Activated CD8-positive, alpha-beta T cell treated with anti-CD3 and anti-CD28 coated beads, Interleukin-2, amount 10 ng/mL, durations not matched to agents 7 days and 5 days (primary cell): Measurements from ENCODE around the gene ATP11A. TPM values are rescaled to one million over a fixed set of nuclear protein-coding genes. Genes with fewer than 3 reads are reported as not detected.
"Not testable (repeated sequence)": the region's sequence is repeated elsewhere in the genome, so short reads cannot be mapped to it uniquely, and the experiment has no call there.

ENCODE experiments used
- ATAC-seq: fragments of 150-1000 bp; cut with Tn5 transposase; one replicate; pipeline ENCODE4 v1.10.0; 2021; ENCODE audit warnings: moderate library complexity
- CTCF ChIA-PET: fragments of 350-600 bp; sonication (Branson Sonifier 250); formaldehyde crosslinking; loops from one replicate; lab custom pipeline; 2021; ENCODE audit warnings: antibody characterized with exemption; lab: Charles Lee
- POLR2A ChIA-PET: fragments of 350-600 bp; sonication (Branson Sonifier 250); formaldehyde crosslinking; loops from one replicate; lab custom pipeline; 2021; ENCODE audit warnings: antibody characterized with exemption; lab: Charles Lee
- DNase-seq: peaks from one replicate; pipeline ENCODE4 v3.0.0-alpha.2; 2020
- H3K27ac Mint-ChIP-seq: one replicate; pipeline ENCODE4 v1.8.0; 2021; ENCODE audit warnings: mild to moderate bottlenecking, mixed read lengths
- H3K27me3 Mint-ChIP-seq: one replicate; pipeline ENCODE4 v1.8.0; 2021; ENCODE audit warnings: low read depth, mixed read lengths
- H3K36me3 Mint-ChIP-seq: one replicate; pipeline ENCODE4 v1.8.0; 2021; ENCODE audit warnings: low read depth, mixed read lengths
- H3K4me1 Mint-ChIP-seq: one replicate; pipeline ENCODE4 v1.8.0; 2021; ENCODE audit warnings: low read depth, mixed read lengths
- H3K4me3 Mint-ChIP-seq: one replicate; pipeline ENCODE4 v1.8.0; 2021; ENCODE audit warnings: mild to moderate bottlenecking, mixed read lengths
- H3K9me3 Mint-ChIP-seq: one replicate; pipeline ENCODE4 v1.8.0; 2022; ENCODE audit warnings: mixed read lengths; ENCODE audit not compliant: insufficient read depth
- total RNA-seq, 2 experiments: library from RNA; stranded (reverse); gene quantifications; one replicate each; pipeline ENCODE4 v1.2.3, GENCODE V29; 2021

Gene ATP11A
- total RNA-seq, 2 experiments from 2014 or later, result 35.6 to 38.3 TPM

DNA sequence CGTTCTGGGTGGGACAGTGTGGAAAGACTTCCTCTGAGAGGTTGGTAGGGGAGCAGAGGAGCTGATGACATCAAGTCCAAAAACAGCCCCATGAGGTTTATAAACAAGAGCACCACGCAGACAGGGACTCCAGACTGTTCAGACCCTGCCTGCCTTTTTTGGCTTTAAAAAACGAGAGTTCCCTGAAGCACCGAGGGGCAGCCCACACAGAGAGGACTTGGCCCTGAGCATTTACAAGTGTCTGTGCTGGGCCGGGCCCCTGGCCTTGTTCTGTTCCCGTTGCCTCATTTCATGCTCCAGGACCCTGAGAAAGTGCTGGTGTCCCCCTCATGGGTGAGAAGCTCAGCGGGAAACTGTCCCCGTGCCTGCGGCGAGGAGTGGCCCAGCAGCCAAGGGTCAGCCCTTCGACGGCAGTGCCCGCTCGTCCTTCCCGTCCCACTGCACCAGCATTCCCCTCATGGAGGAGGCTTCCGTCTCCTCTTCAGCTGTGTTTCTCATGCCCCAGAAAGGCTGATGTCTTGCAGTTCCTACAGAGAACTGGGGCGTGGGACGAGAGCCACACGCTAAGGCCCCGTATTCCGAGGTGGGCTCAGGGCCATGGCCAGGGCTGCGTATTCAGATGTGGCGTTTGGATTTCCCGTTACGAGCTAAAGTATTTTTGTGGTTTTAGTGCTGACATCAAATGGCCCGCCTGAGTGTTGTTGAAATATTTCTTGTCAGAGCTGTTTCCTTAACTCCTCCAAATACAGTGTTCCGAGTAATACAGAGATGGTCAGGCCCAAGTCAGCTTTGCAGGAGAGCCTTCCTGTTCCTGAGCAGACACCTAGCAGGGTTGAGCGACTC, 93.5 kb downstream of the ATP11A start:
- H3K4me3 Mint-ChIP-seq, result no peak overlapping the region
- ATAC-seq (no peak), DNase-seq (no peak)
- ChIA-PET CTCF (interaction anchor here (1.0 kb wide), 1 partner anchor 143 kb away, joined by 4 read pairs; no protein-coding TSS in a partner anchor), POLR2A (interaction anchor here (0.6 kb wide), 1 partner anchor 68 kb away, joined by 3 read pairs; no protein-coding TSS in a partner anchor)
- H3K4me1 Mint-ChIP-seq, result no peaks in the 10 kb centered on the region
- H3K27me3 Mint-ChIP-seq, result no peaks in the 10 kb centered on the region
- no peak overlapping the region for H3K27ac Mint-ChIP-seq
- no peaks in the 10 kb centered on the region for H3K9me3 Mint-ChIP-seq
- H3K36me3 Mint-ChIP-seq, result peaks cover 7% of the 10 kb centered on the region

DNA sequence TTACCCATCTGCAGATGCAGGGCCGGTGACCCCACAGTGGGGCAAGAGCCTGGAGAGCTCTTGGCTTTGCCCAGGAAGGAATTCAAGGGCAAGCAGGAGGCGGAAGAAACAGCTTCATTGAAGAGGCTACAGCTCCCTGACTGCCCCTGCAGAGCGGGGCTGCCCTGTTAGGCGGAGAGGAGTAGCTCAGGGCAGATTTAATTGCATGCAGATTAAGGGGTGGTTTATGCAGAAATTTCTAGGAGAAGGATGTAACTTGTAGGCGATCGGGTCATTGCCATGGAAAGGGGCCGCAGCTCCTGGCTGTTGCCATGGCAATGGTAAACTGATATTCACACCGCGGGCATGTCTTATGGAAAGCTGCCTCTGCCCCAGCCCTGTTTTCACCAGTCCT, 94.1 kb downstream of the ATP11A start:
- Mint-ChIP-seq H3K36me3 (peaks cover 7% of the 10 kb centered on the region), H3K27ac (no peak overlapping the region), H3K27me3 (no peaks in the 10 kb centered on the region), H3K4me1 (no peaks in the 10 kb centered on the region), H3K9me3 (no peaks in the 10 kb centered on the region), H3K4me3 (no peak overlapping the region)
- ChIA-PET POLR2A (interaction anchor here (0.6 kb wide), 1 partner anchor 67 kb away, joined by 3 read pairs; no protein-coding TSS in a partner anchor), CTCF (interaction anchor here (1.0 kb wide), 1 partner anchor 143 kb away, joined by 4 read pairs; no protein-coding TSS in a partner anchor)
- ATAC-seq (no peak), DNase-seq (no peak)

DNA sequence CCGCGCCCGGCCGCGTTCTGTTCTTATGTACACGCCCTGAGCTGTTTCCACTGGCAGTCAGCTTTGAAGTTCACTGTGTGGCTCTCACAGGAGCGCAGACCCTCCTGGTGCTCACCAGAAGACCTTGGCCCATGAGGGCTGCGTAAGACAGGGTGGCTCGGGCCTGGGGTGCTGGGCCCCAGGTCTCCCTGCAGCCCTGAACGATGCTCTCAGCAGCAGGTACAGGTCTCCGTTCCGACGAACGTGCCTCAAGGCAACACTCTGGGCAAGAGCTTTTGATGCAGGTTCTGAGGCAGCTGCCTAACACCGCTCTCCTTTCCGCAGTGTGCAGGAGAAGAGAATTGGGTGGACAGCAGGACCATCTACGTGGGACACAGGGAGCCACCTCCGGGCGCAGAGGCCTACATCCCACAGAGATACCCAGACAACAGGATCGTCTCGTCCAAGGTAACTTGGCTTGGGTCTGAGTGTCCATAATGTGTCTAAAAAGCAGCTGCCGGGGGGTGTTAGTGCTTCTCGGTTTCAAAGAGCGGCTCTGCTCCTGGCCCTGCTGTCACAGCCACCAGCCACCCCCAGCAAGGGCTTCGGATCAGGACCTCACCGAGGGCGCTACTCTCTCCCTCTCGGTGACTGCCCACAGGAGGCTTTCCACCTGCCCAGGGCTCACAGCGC, 95.1 kb downstream of the ATP11A start:
- POLR2A ChIA-PET, result no interaction called here
- no peaks in the 10 kb centered on the region for H3K9me3 Mint-ChIP-seq
- no peak overlapping the region for H3K4me3 Mint-ChIP-seq
- no peak overlapping the region for H3K27ac Mint-ChIP-seq
- CTCF ChIA-PET, result no interaction called here
- H3K36me3 Mint-ChIP-seq, result peaks cover 10% of the 10 kb centered on the region
- DNase-seq (no peak), ATAC-seq (no peak)
- H3K27me3 Mint-ChIP-seq, result no peaks in the 10 kb centered on the region
- no peaks in the 10 kb centered on the region for H3K4me1 Mint-ChIP-seq

DNA sequence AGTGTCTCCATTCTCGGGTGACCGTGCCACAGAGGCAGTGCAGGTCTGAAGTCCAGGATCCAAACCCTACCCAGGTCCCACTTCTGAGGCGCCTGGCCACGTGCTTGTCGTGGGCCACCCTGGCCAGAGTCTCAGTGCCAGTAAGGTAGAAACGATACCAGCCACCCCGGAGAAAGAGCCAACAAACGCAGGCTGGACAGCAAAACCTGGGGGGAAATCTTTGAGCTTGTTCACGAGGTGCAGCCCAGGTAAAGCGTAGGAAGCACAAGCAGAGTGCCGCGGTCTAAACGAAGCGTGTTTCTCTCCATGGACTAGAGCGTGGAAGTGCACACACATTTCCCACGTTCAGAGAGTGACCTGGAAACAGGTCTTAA, 95.6 kb downstream of the ATP11A start:
- Mint-ChIP-seq H3K27me3 (no peaks in the 10 kb centered on the region), H3K9me3 (no peaks in the 10 kb centered on the region), H3K36me3 (peaks cover 10% of the 10 kb centered on the region), H3K27ac (no peak overlapping the region), H3K4me1 (no peaks in the 10 kb centered on the region), H3K4me3 (no peak overlapping the region)
- DNase-seq, result no peak
- ChIA-PET CTCF (no interaction called here), POLR2A (no interaction called here)
- no peak for ATAC-seq

DNA sequence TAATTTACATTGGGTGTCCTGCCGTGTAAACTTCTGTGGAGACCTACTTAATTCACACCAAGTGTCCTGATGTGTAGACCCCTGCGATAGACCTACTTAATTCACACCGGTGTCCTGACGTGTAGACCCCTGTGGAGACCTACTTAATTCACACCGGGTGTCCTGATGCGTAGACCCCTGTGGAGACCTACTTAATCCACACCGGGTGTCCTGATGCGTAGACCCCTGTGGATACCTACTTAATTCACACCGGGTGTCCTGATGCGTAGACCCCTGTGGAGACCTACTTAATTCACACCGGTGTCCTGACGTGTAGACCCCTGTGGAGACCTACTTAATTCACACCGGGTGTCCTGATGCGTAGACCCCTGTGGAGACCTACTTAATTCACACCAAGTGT, 97.0 kb downstream of the ATP11A start:
- H3K4me3 Mint-ChIP-seq, H3K27me3 Mint-ChIP-seq, POLR2A ChIA-PET, H3K27ac Mint-ChIP-seq, H3K9me3 Mint-ChIP-seq, CTCF ChIA-PET, DNase-seq, ATAC-seq, H3K4me1 Mint-ChIP-seq: not testable (repeated sequence)
- peaks cover 13% of the 10 kb centered on the region for H3K36me3 Mint-ChIP-seq

DNA sequence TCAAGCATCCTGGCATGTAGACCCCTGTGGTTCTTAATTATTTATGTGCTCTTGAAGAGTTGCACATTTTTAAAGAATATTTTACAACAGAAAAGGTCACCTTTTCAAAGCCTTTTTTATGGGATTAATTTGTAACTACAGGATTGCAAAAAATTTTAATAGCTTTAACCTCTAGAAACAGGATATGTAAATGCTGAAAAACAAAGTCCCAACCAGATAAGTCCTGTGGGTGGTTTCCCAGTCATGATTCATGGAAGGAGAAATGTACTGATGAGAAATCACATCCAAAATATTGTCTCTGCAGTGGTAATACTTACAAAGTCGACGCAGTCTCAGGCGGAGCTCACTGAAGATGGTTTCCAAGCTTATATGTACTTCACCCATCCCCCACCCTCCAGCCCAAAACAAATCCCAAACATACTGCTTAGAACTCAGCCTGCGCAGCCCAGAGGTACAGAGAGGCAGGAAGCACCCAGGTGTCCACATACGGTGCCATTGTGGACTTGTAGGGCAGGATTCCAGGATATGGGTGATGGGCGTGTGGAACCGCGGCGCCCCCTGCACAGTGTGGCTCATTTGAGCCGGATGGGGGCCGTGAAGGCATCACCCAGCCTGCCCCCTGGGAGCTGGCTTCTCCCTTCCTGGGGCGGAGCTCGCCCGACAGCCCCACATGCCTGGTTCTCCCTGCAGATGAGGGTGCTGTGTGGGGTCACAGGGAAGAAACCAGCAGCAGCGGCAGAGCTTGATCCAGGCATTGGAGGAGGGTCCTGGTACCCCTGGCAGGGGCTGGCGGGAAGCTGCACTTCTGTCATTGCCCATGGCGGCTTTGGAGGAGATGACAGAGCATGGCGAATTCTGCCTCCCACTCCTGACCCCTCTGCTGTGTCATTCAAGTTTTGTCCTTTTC, 101.2 kb downstream of the ATP11A start:
- Mint-ChIP-seq H3K4me1 (peaks cover 8% of the 10 kb centered on the region), H3K4me3 (no peak overlapping the region), H3K27me3 (no peaks in the 10 kb centered on the region), H3K36me3 (peaks cover 13% of the 10 kb centered on the region), H3K9me3 (no peaks in the 10 kb centered on the region), H3K27ac (no peak overlapping the region)
- DNase-seq (no peak), ATAC-seq (no peak)
- CTCF ChIA-PET, result no interaction called here
- POLR2A ChIA-PET, result no interaction called here

DNA sequence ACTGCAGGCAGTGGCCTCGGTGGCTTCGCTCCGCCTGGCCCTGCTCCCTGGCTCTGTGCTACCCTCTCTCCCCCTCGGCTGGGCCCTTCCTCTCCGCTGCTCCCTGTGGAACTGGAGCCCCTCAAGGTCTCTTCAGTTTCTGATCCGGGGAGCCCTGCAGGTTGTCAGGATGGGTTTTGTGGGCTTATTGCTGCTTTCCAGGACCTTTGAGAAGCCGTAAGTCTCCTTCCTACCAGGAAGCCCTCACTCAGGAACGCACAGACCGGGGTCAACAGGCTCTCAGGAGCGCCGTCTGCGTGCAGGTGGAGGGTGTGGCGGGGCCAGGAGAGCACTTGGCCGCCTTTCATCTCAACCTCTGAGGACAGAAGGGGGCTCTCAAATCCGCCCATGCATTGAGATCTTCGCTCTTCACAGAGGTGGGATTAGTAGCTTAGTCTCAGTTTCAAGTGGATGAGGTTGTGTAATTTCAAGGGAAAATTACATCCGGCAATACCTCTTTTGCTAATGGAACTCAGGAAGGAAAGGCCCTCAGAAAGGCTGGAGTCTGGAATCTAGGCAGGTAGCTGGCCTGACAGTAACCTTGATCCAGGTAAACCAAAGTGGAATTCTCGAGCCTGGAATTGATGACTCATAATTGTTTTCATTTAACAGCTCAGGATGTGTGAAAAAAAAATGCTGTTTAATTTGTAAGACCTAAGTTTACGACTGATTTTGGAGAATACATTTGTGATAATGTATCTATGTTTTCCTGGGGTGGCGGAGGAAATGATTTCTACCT, 102.0 kb downstream of the ATP11A start:
- POLR2A ChIA-PET, result no interaction called here
- DNase-seq, result no peak
- no peaks in the 10 kb centered on the region for H3K9me3 Mint-ChIP-seq
- peaks cover 14% of the 10 kb centered on the region for H3K36me3 Mint-ChIP-seq
- peaks cover 8% of the 10 kb centered on the region for H3K4me1 Mint-ChIP-seq
- no peak overlapping the region for H3K4me3 Mint-ChIP-seq
- no peak overlapping the region for H3K27ac Mint-ChIP-seq
- no peaks in the 10 kb centered on the region for H3K27me3 Mint-ChIP-seq
- CTCF ChIA-PET, result interaction anchor here (0.6 kb wide), 1 partner anchor 405 kb away, joined by 3 read pairs; no protein-coding TSS in a partner anchor
- ATAC-seq, result no peak

DNA sequence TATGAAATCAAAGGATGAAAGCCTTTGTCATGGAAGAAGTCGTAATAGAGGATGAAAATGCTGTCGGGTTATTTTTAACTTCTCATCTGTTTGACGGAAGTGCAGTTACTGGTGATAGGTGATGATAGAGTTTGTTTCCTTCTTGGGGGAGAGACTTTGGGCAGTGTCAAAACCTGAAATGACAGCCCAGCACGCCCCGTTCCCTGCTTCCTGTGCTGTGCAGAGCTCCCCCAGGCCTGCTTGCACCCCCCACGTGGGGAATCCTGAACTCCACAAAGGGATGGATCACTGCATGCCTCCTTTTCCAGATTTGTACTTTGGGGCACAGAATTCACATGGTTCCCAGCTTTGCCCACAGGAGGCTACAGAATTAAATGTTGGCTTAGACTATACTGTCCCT, 102.7 kb downstream of the ATP11A start:
- H3K4me1 Mint-ChIP-seq, result peaks cover 8% of the 10 kb centered on the region
- peaks cover 4% of the 10 kb centered on the region for H3K9me3 Mint-ChIP-seq
- ChIA-PET CTCF (interaction anchor here (0.6 kb wide), 1 partner anchor 406 kb away, joined by 3 read pairs; no protein-coding TSS in a partner anchor), POLR2A (no interaction called here)
- no peaks in the 10 kb centered on the region for H3K27me3 Mint-ChIP-seq
- DNase-seq (no peak), ATAC-seq (no peak)
- peaks cover 14% of the 10 kb centered on the region for H3K36me3 Mint-ChIP-seq
- no peak overlapping the region for H3K4me3 Mint-ChIP-seq
- no peak overlapping the region for H3K27ac Mint-ChIP-seq

DNA sequence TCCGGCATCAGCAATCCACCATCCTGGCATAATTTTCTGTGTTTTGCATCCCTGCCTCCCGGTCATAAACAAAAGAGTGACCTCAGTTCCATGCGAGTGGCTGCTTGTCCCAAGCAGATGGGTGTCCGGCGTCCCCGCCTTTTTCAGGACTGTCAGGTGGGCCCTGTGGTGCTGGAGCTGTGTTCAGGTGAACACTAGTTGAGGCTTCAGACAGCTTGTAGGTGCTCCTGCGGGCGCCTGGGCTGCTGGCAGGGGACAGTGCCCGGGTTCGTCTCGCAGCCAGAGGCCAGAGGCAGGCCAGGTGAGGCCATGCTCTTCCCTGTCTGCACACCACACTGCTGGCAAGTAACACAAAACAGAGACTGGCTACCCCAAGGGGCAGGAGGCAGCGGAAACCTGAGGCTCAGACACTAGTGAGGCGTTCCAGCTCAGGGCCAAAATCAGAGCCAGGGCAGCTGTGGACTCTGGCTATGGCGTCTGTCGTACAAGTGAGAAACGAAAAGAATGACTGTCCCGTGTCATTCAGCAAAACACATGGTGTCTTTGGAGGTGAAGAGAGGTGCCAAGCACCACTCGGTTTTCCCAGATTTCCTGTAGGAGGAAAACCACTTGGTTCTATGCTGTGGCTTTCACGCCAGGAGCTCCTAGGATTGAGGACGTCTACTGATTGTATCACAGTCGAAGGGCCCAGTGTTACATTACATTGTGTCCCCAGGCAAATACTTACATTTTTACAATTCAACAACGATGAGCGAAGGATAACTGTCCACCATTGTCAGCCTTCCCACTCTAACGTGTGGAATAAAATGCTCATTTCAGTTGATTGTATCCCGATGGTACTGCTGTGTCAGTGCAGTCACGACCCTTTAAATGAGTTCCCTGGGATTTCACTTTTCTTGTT, 104.0 kb downstream of the ATP11A start:
- POLR2A ChIA-PET, result no interaction called here
- Mint-ChIP-seq H3K27ac (no peak overlapping the region), H3K4me3 (no peak overlapping the region), H3K27me3 (no peaks in the 10 kb centered on the region), H3K9me3 (peaks cover 8% of the 10 kb centered on the region), H3K36me3 (peaks cover 13% of the 10 kb centered on the region), H3K4me1 (peaks cover 8% of the 10 kb centered on the region)
- no peak for ATAC-seq
- CTCF ChIA-PET, result no interaction called here
- no peak for DNase-seq

DNA sequence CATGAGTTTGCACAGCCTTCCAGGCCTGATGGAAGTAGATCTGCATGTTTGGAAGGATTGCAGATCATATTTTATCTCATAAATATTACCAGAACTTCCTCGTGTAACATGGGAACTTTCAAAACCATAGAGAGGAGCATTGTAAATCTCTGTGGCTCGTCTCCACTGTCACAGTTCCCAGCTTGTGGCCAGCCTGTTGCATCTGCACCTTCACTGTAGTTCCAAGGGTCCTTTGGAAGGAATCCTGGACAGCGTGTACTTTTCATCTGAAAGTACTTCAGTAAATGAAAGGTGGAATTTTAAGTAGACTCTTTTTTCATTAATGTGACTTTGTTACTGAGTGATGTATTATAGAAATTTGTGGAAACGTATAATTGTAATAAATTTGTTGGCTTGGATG, 105.4 kb downstream of the ATP11A start:
- Mint-ChIP-seq H3K27me3 (no peaks in the 10 kb centered on the region), H3K27ac (no peak overlapping the region), H3K9me3 (peaks cover 17% of the 10 kb centered on the region), H3K4me3 (no peak overlapping the region), H3K36me3 (peaks cover 13% of the 10 kb centered on the region), H3K4me1 (peaks cover 8% of the 10 kb centered on the region)
- ATAC-seq, result no peak
- CTCF ChIA-PET, result no interaction called here
- POLR2A ChIA-PET, result no interaction called here
- no peak for DNase-seq
